AG09309 (cell line): ENCODE data around the gene PLB1.

Experiments used
- DNase-seq: peaks from one replicate; pipeline ENCODE4 v3.0.0-alpha.2; 2010; ENCODE audit warnings: low read depth
- H3K4me3 ChIP-seq: 2 replicates; pipeline ENCODE4 v1.5.1; 2011; ENCODE audit warnings: mild to moderate bottlenecking, low read depth, low read length, moderate library complexity; ENCODE audit not compliant: control insufficient read depth
- TF ChIP-seq, protein P1 (sequence below): IDR thresholded peaks from 2 replicates; pipeline ENCODE4 v1.5.1; 2011; ENCODE audit warnings: mild to moderate bottlenecking, low read depth, low read length, inconsistent platforms; ENCODE audit not compliant: insufficient read depth, control insufficient read depth; ENCODE audit errors: missing control alignments

Gene PLB1

DNA sequence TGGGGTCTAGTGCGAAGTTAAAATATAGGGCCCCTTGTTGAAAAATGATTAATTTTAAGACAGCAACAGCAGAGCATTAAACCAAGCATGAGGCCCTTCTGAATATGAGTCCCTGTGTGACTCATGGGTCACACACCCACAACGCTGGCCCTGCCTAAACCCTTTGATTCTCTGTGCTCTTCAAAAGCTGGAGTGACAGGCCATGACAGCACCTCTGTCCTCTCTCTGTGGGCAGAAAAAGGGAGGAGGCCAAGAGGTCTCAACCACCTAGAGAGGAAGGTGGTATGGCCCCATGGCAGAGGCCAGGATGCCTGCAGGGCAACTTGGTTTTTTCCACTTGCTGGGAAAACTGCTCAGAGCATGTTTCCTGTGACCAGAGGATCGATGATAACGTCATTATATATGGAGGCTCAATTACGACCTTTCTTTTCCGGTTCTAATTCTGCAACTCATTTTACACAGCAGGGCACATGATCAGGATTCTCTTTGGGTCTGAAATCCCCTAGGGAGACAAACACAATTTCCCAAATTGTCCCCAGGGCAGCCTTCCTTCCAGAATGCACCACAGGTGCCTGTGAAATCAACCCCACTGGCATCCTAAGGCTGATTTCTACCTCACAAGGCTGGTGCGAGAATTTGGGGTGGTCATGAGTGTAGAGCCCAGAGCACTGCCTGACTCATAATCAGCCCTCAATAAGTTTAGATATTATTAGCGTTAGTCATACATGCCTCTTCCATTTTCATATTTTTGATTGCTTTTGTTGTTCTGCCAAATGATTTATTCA, 153.8 kb downstream of the PLB1 start:
- H3K4me3 ChIP-seq = no peak overlapping the region
- TF ChIP-seq, protein P1, sequence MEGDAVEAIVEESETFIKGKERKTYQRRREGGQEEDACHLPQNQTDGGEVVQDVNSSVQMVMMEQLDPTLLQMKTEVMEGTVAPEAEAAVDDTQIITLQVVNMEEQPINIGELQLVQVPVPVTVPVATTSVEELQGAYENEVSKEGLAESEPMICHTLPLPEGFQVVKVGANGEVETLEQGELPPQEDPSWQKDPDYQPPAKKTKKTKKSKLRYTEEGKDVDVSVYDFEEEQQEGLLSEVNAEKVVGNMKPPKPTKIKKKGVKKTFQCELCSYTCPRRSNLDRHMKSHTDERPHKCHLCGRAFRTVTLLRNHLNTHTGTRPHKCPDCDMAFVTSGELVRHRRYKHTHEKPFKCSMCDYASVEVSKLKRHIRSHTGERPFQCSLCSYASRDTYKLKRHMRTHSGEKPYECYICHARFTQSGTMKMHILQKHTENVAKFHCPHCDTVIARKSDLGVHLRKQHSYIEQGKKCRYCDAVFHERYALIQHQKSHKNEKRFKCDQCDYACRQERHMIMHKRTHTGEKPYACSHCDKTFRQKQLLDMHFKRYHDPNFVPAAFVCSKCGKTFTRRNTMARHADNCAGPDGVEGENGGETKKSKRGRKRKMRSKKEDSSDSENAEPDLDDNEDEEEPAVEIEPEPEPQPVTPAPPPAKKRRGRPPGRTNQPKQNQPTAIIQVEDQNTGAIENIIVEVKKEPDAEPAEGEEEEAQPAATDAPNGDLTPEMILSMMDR = no peak
- no peak for DNase-seq

- TF ChIP-seq, protein P1 = no peak
- DNase-seq = no peak
- no peak overlapping the region for H3K4me3 ChIP-seq
Observed at GRCh38 chr2:28650266-28650584, 154.4 kb downstream of the PLB1 start.

GRCh38 chr2:28652217-28652616, 156.4 kb downstream of the PLB1 start:
- no peak overlapping the region for H3K4me3 ChIP-seq
- TF ChIP-seq, protein P1 = no peak
- no peak for DNase-seq

DNA sequence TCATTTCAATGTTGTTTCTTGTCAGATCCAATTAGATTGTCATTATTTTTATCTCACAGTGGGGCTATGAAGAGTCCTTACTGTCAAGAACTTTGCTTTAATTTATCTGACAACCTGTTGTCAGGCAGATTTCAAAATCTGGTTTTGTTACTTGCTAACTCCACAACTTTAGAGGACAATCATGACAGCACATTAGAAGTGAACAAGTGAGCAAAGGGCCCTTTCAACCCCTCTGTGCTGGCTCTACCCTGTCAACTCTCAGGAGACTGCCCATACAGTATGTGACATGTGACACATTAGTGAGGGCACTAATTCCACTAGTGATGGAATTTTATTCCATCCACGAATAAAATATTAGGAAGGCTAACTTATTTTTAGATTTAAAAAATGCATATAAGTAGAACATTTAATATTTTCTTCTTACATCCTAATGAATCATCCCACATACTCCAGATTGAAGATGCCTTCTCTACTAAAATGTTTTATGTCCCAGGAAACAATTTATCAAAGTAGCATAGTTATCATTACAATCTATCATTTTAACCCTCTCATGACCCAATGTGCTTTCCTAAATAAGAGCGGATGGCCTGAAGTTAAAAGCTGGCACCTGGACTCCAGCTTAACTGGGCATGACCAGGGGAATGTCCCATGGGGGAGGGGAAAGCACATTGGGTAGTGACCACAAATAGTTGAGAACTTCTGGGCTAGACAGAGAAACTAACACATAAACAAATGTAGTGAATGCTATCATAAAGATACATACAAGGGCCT, 158.2 kb downstream of the PLB1 start:
- no peak overlapping the region for H3K4me3 ChIP-seq
- DNase-seq = no peak
- TF ChIP-seq, protein P1 = no peak

DNA sequence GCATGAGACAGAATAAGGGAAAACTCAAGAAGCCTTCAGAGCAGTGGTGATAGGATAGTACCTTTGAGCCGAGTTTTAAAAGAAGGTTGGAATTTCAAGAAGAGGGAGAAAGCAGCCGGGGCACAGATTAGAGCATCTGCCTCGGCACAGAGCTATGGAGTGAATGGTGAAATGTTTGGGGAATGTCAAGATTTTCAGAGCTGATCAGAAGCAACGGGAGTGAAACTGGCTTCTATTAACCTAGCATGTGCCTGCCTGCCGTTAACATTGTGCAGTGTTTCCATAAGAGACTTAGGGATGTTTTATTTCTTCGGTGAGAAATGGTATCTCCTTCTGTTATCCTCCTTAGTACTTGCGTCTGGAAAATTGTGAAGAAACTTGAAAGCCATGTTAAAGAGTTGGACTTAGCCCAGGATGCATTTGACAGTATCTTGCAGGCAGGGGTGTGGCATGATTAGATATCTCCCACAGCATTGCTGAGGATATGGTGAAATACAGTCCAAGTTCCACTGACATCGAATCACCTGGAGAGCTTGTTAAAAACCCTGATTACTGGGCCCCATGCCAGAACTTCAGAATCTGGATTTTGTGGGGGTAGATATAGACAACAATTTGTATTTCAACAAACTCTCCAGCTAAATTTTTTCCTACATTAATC, 158.9 kb downstream of the PLB1 start:
- DNase-seq = no peak
- TF ChIP-seq, protein P1 = no peak
- H3K4me3 ChIP-seq = no peak overlapping the region

DNA sequence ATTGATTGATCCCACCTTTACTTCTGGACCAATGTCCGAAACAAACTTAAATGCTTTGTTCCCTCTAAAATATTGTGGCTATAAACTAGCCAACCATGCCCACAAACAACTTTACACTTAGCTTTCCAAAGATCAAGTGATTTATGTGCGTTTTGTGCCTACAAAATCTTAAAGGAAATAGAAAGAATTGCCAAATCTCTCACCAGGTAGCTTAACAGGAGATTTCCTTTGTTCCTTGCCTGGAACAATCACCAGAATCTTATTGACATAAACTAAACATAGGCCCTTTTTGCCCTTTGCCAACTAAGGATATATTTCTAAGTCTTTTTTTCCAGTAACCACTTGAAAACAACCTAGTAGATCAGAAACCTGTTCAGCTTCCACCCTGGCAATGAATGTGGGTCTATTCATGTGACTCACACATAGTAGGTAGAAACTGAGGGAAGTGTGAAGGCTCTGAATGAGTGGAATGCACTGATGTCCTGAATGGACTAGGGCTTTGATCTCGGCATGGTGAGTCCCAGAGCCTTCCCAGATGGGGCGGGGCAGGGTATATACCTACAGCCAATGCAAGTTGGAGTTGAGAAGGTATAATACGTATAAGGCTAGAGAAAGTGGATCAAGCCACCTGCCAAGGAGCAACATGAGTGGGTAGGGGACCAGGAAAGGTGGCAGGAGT, 161.2 kb downstream of the PLB1 start:
- no peak overlapping the region for H3K4me3 ChIP-seq
- TF ChIP-seq, protein P1 = no peak
- no peak for DNase-seq
